ENCODE measurements around the gene CRTC3.
"Not testable (repeated sequence)": the region's sequence is repeated elsewhere in the genome, so short reads cannot be mapped to it uniquely, and the experiment has no call there.

The CRTC3 gene

DNA sequence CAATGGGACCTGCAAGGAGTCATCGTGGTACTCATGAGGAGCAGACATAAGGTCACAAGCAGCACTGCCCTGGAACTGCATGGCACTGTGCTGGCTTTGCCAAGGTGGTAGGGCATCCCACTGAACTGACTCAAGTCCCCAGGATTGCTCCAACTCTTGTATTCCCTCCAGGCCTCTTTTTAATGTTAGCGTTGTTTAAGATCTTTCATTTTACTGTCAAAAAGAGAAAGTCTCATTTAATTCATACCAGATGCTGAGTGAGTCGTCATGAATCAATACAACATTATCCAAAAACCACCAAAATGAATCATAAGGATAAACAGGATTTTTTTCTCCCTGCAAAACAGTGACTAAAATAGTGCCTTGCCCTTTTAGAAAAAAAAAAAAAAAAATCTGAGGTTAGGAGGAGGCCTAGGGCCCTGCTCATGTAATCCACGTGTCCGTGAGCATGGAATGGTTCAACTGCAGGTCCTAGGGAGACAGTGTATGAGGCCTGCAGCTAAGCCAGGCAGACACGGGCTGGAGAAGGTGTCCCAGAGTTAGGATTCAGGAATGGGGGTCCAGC, 150.7 kb downstream of the CRTC3 start:
- no peak for DNase-seq

- DNase-seq: no peak
Observed at GRCh38 chr15:90681056-90681455, 151.3 kb downstream of the CRTC3 start.

- no peak for DNase-seq
Observed at GRCh38 chr15:90681480-90681879, 151.8 kb downstream of the CRTC3 start.

DNA sequence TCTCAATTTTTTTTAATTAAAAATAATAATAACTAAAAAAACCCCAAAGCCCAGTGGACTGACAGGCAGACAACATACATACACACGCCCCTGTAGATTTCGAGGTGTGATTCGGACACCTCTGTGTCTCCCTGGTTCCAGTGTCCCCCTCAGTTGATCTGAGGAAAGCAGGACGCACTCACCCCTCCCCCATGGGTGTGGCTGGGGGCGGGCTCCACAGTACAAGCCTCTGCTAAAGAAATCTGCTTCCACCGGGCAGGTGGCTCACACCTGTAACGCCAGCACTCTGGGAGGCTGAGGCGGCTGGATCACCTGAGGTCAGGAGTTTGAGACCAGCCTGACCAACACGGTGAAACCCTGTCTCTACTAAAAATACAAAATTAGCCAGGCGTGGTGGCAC, 153.6 kb downstream of the CRTC3 start:
- DNase-seq: no peak

DNA sequence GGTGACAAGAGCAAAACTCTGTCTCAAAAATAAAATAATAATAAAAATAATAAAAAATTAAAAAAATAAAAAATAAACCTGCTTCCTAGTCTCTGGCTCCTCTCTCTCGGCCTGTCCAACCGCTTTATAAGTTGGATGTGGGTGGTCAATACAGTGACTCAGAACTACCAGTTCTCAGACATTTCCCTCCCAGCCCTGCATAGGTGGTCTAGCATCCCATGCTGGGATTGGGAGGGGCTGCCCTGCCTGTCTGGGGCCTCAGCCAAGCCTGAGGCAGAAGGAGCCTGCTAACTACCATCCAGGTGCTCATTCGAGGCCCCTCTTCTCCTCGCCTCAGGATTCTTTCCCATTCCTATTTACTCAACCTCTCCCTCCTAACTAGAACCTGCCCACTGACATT, 154.2 kb downstream of the CRTC3 start:
- DNase-seq: no peak

DNA sequence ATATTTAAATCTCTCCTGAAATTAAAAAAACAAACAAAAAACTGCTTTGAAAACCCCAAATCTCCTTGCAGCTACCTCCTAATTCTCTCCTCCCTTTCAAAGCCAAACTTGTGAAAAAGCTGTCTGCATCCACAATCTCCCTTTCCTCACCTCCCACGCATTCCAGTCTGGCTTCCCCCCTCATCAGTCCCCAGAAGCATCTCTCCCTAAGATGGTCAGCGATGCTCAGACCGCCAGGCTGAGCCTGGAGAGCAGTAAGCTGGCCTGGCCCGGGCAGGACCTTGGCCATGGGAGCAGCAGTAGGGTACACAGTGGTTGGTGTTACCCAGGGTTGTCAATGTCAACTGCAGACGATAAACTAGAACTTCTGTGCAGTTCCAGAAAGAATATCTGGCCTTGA, 154.6 kb downstream of the CRTC3 start:
- no peak for DNase-seq

GRCh38 chr15:90685591-90686434, 156.1 kb downstream of the CRTC3 start:
- DNase-seq: no peak

DNA sequence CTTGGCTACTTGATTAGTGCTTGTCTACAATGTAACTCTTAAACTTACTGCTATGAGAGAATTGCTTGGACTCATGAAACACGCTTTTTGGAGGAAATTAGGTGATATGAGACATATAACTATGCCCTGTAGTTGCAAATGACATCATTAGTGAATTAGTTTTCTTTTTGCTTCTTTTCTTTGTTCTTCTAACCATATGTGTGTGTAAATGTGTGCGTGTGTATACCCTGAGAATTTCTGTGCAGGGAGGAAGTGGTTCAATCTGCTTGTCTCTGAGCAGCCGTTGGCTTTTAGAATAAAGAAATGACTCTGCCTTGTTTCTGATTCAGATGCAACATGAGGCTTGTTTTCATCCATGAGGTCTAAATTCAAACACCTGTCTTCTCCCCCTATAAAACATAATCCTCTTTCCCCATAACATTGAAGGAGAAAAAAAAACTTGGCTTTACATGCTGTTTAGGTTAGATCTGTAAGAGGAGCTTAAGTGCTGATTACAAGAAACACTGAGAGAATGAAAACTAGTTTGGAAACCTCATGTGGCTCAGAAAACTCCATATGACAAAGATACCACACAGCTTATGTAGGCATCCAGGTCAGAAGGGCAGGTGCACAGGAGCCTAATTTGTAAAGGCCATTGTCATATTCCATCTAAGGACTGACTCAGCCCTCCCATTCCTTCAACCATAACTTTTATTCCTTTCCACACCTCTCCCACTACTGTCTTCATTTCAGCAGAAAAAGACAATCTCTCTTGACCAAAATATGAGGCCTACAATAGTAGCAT, 156.9 kb downstream of the CRTC3 start:
- peak in 1 of 5 donors; percentile 93 for DNase-seq

- not testable (repeated sequence) for DNase-seq
Observed at GRCh38 chr15:90689326-90689961, 159.7 kb downstream of the CRTC3 start.

GRCh38 chr15:90690585-90690984, 160.9 kb downstream of the CRTC3 start:
- DNase-seq: no peak

DNA sequence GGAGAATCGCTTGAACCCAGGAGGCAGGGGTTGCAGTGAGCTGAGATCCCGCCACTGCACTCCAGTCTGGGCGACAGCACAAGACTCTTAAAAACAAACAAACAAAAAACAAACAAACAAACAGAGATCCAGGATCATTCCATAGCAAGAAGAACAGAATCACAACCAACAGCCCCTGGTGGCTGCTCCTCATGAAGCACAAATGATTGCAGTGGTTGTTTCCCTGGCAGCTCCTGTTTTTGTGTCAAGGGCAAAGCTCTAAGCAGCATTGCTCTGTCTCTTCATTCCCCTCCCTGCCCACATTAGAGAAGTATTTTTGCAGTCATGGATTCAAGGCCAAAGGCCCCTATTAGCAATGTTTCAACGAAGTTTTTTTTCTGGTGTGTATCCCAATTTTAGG, 161.6 kb downstream of the CRTC3 start:
- no peak for DNase-seq

- DNase-seq: no peak
Observed at GRCh38 chr15:90691982-90692773, 162.5 kb downstream of the CRTC3 start.

Measured in T-helper 1 cell (primary cell).